Hippocampal formation (tissue), 2 donors: ENCODE results near the gene IL1RL1.

Source experiments
- DNase-seq, 2 donors: peaks; one replicate each; lab custom pipeline; 2025; lab: John Stamatoyannopoulos, UW

Gene IL1RL1

GRCh38 chr2:102335871-102336366, 24.6 kb downstream of the IL1RL1 start:
- no peak for DNase-seq

GRCh38 chr2:102336502-102336945, 25.2 kb downstream of the IL1RL1 start:
- DNase-seq, result no peak

GRCh38 chr2:102337012-102337411, 25.6 kb downstream of the IL1RL1 start:
- DNase-seq, result no peak

GRCh38 chr2:102337481-102338386, 26.4 kb downstream of the IL1RL1 start:
- DNase-seq, result no peak

- DNase-seq, result no peak
Observed at GRCh38 chr2:102340778-102341177, 29.4 kb downstream of the IL1RL1 start.

- DNase-seq, result no peak
Observed at GRCh38 chr2:102342888-102343287, 31.5 kb downstream of the IL1RL1 start.

GRCh38 chr2:102344397-102344796, 33.0 kb downstream of the IL1RL1 start:
- no peak for DNase-seq

GRCh38 chr2:102345329-102345920, 34.1 kb downstream of the IL1RL1 start:
- no peak for DNase-seq

GRCh38 chr2:102346381-102347130, 35.2 kb downstream of the IL1RL1 start:
- DNase-seq, result no peak

- no peak for DNase-seq
Observed at GRCh38 chr2:102350137-102350793, 38.9 kb downstream of the IL1RL1 start.

- peak; percentile 28 to 48 for DNase-seq
Observed at GRCh38 chr2:102355526-102356380, 44.4 kb downstream of the IL1RL1 start, which contains the start of gene IL18R1. Gene IL18R1, plus strand, starts transcription at chr2:102355796. Its CDS starts 6,865 bp downstream, at chr2:102362661.

GRCh38 chr2:102356381-102356712, 45.0 kb downstream of the IL1RL1 start:
- DNase-seq, result no peak

GRCh38 chr2:102356741-102357140, 45.4 kb downstream of the IL1RL1 start:
- no peak for DNase-seq

- DNase-seq, result no peak
Observed at GRCh38 chr2:102357937-102358336, 46.6 kb downstream of the IL1RL1 start.

GRCh38 chr2:102358496-102358895, 47.1 kb downstream of the IL1RL1 start:
- DNase-seq, result no peak

GRCh38 chr2:102359527-102359926, 48.2 kb downstream of the IL1RL1 start:
- DNase-seq, result no peak

- no peak for DNase-seq
Observed at GRCh38 chr2:102361632-102362241, 50.4 kb downstream of the IL1RL1 start.

- no peak for DNase-seq
Observed at GRCh38 chr2:102365763-102366162, 54.4 kb downstream of the IL1RL1 start.

- no peak for DNase-seq
Observed at GRCh38 chr2:102366406-102367112, 55.2 kb downstream of the IL1RL1 start.
